Large intestine (tissue), 3 donors: ENCODE data around the gene PSMA3. TPM values are rescaled to one million over a fixed set of nuclear protein-coding genes. Genes with fewer than 3 reads are reported as not detected.

Experiments
- DNase-seq, 2 donors: peaks; one replicate each; pipeline versions ENCODE4 v3.0.0 to v3.0.0-alpha.2; 2013
- H3K27ac ChIP-seq: one replicate; pipeline ENCODE4 v1.5.1; 2013; ENCODE audit warnings: low read length
- H3K27me3 ChIP-seq: 2 replicates; pipeline ENCODE4 v1.6.1; 2013; ENCODE audit warnings: low read length; ENCODE audit not compliant: control insufficient read depth, insufficient read depth
- H3K36me3 ChIP-seq: 2 replicates; pipeline ENCODE4 v1.6.1; 2013; ENCODE audit warnings: low read length; ENCODE audit not compliant: control insufficient read depth, insufficient read depth
- H3K4me1 ChIP-seq: one replicate; pipeline ENCODE4 v1.6.1; 2013; ENCODE audit warnings: low read length; ENCODE audit not compliant: control insufficient read depth, insufficient read depth
- H3K4me3 ChIP-seq: one replicate; pipeline ENCODE4 v1.5.1; 2013; ENCODE audit warnings: low read length
- H3K9me3 ChIP-seq: one replicate; pipeline ENCODE4 v1.6.1; 2013; ENCODE audit warnings: mild to moderate bottlenecking, low read depth, low read length, moderate library complexity; ENCODE audit not compliant: control insufficient read depth
- WGBS: methylation state at CpG from one replicate; pipeline ENCODE4 v1.1.5; 2013; ENCODE audit warnings: low lambda C conversion rate; ENCODE audit not compliant: insufficient coverage; 5-methylcytosine and 5-hydroxymethylcytosine counted together
- polyA plus RNA-seq: library from polyadenylated mRNA; unstranded; fragments of 120-200 nt; gene quantifications from one replicate; pipeline ENCODE4 v1.2.1, GENCODE V29; 2013

PSMA3 gene
- polyA plus RNA-seq, 1 donor = 151 TPM

- H3K4me1 ChIP-seq = peaks cover 19% of the 10 kb centered on the region
- H3K4me3 ChIP-seq = no peak overlapping the region
- peak; percentile 9 to 63 for DNase-seq
- H3K9me3 ChIP-seq = no peaks in the 10 kb centered on the region
- no peaks in the 10 kb centered on the region for H3K27me3 ChIP-seq
- peak overlapping the region; percentile 43 for H3K27ac ChIP-seq
- H3K36me3 ChIP-seq = peaks cover 53% of the 10 kb centered on the region
Measured at GRCh38 chr14:58283730-58284129, 39.1 kb downstream of the PSMA3 start.

DNA sequence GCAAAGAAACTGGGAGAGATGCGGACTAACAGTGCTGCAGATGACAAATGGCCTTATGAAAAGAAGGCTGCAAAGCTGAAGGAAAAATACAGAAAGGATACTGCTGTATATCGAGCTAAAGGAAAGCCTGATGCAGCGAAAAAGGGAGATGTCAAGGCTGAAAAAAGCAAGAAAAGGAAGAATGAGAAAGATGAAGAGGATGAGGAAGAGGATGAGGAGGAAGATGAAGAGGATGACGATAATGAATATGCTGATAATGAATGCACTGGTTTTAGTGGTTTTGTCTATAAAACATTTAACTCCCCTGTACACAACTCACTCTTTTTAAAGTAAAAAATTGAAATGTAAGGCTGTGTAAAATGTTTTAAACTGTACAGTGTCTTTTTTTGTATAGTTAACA is 40.5 kb downstream of the PSMA3 start:
- Histone ChIP-seq H3K4me1 (peaks cover 19% of the 10 kb centered on the region), H3K27me3 (no peaks in the 10 kb centered on the region), H3K9me3 (no peaks in the 10 kb centered on the region), H3K27ac (no peak overlapping the region), H3K36me3 (peaks cover 51% of the 10 kb centered on the region), H3K4me3 (no peak overlapping the region)
- no peak for DNase-seq
- WGBS = 97% methylated on average over 4 of the region's 4 CpGs

DNA sequence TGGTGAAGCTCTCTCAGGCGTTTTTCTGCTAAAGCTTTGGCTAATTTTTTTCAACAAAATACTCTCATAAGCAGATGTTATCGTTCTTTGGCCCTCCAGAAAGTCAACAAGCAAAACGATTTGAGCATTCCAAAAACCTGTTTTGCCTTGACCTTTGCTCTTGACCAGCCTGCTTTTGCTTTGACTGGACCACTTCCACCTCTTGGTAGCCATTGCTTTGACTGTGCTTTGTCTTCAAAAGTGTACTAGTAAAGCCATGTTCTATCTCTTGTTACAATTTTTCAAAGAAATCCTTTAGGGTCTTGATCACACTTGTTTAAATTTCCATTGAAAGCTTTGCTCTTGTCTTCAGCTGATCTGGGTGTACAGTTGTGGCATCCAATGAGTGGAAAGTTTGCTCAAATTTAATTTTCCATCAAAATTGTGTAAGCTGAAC is 43.0 kb downstream of the PSMA3 start:
- H3K4me3 ChIP-seq = no peak overlapping the region
- H3K4me1 ChIP-seq = peaks cover 9% of the 10 kb centered on the region
- no peaks in the 10 kb centered on the region for H3K9me3 ChIP-seq
- H3K27me3 ChIP-seq = no peaks in the 10 kb centered on the region
- no peak overlapping the region for H3K27ac ChIP-seq
- DNase-seq = no peak
- H3K36me3 ChIP-seq = peaks cover 67% of the 10 kb centered on the region
- no CpG with 5 or more reads among the region's 3 CpGs for WGBS

- Histone ChIP-seq H3K4me1 (peaks cover 5% of the 10 kb centered on the region), H3K9me3 (no peaks in the 10 kb centered on the region), H3K36me3 (peaks cover 63% of the 10 kb centered on the region), H3K27me3 (no peaks in the 10 kb centered on the region), H3K4me3 (no peak overlapping the region), H3K27ac (no peak overlapping the region)
- WGBS = 100% methylated on average over 1 of the region's 3 CpGs
- no peak for DNase-seq
Measured at GRCh38 chr14:58288106-58288792, 43.6 kb downstream of the PSMA3 start.

- 89% methylated on average over 3 of the region's 5 CpGs for WGBS
Measured at GRCh38 chr14:58291646-58292045, 47.0 kb downstream of the PSMA3 start.

GRCh38 chr14:58292187-58292586 is 47.5 kb downstream of the PSMA3 start:
- Histone ChIP-seq H3K9me3 (no peaks in the 10 kb centered on the region), H3K4me1 (no peaks in the 10 kb centered on the region), H3K27me3 (no peaks in the 10 kb centered on the region), H3K4me3 (no peak overlapping the region), H3K27ac (no peak overlapping the region), H3K36me3 (peaks cover 61% of the 10 kb centered on the region)
- whole genome bisulfite sequencing = 95% methylated on average over 2 of the region's 3 CpGs
- no peak for DNase-seq

More at GRCh38 chr14:58291646-58292045, 47.0 kb downstream of the PSMA3 start:
- no peak overlapping the region for H3K27ac ChIP-seq
- peaks cover 64% of the 10 kb centered on the region for H3K36me3 ChIP-seq
- DNase-seq = no peak
- H3K27me3 ChIP-seq = no peaks in the 10 kb centered on the region
- no peaks in the 10 kb centered on the region for H3K9me3 ChIP-seq
- H3K4me1 ChIP-seq = no peaks in the 10 kb centered on the region
- no peak overlapping the region for H3K4me3 ChIP-seq

- no CpG with 5 or more reads among the region's 7 CpGs for WGBS
- DNase-seq = no peak
- H3K27ac ChIP-seq = no peak overlapping the region
- no peaks in the 10 kb centered on the region for H3K4me1 ChIP-seq
- no peaks in the 10 kb centered on the region for H3K9me3 ChIP-seq
- H3K4me3 ChIP-seq = no peak overlapping the region
- no peaks in the 10 kb centered on the region for H3K27me3 ChIP-seq
- peaks cover 47% of the 10 kb centered on the region for H3K36me3 ChIP-seq
Measured at GRCh38 chr14:58294201-58294600, 49.6 kb downstream of the PSMA3 start.

GRCh38 chr14:58296726-58297125 is 52.1 kb downstream of the PSMA3 start:
- DNase-seq = no peak
- H3K4me1 ChIP-seq = no peaks in the 10 kb centered on the region
- H3K36me3 ChIP-seq = peaks cover 30% of the 10 kb centered on the region
- H3K4me3 ChIP-seq = peak overlapping the region; percentile 88
- WGBS = 5% methylated on average over 2 of the region's 3 CpGs
- H3K27ac ChIP-seq = peak overlapping the region; percentile 98
- H3K9me3 ChIP-seq = no peaks in the 10 kb centered on the region
- no peaks in the 10 kb centered on the region for H3K27me3 ChIP-seq

- Histone ChIP-seq H3K27ac (peak overlapping the region; percentile 98), H3K9me3 (no peaks in the 10 kb centered on the region), H3K4me3 (peak overlapping the region; percentile 88), H3K36me3 (peaks cover 30% of the 10 kb centered on the region), H3K27me3 (no peaks in the 10 kb centered on the region), H3K4me1 (no peaks in the 10 kb centered on the region)
- peak in 1 of 2 donors; percentile 43 for DNase-seq
- WGBS = no CpG with 5 or more reads among the region's 10 CpGs
Measured at GRCh38 chr14:58297412-58297761, 52.7 kb downstream of the PSMA3 start.

DNA sequence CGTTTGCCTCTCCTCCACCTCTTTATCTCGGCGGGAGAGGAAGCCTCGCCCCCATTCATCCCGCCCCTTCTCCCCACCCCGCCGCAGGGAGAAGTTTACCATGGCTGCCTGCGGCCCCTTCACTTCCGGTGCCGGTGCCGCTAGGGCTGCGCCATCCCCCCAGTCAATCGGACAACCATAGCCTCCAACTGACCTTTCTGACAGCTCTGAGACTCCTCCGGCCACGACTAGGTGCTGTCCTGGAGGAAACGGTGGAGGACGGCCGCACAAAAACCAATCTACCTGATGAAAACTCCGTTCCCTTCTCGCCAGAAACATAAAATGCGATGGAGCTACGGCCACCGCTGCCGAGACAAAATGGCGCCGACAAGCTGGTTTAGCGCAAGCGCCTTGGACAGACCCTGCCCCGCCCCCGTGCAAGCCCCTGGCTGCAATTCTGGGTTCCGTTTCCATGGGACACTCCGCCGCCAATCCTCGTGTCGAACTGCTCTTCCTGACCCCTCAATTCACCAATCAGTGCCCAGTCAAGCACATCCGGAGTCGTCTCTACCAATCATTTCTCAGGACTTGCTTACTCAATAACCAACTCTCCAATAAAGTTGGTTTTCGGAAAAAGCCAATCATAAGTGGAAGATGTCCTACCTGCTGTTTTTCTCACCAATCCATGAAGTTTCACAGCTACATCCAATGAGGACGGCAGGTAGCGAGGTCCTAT is 53.3 kb downstream of the PSMA3 start:
- no CpG with 5 or more reads among the region's 40 CpGs for WGBS
- peak; percentile 100 for DNase-seq
- Histone ChIP-seq H3K4me1 (no peaks in the 10 kb centered on the region), H3K27me3 (no peaks in the 10 kb centered on the region), H3K9me3 (no peaks in the 10 kb centered on the region), H3K27ac (peak overlapping the region; percentile 98), H3K36me3 (peaks cover 31% of the 10 kb centered on the region), H3K4me3 (peak overlapping the region; percentile 88)
